SU-DHL-6 (cell line): Measurements from ENCODE around the gene ZNF80.

ENCODE experiments used
- EZH2phosphoT487 ChIP-seq: fragments of 200-600 bp; sonication (generic), shearing (Covaris generic); conservative IDR thresholded peaks from 2 replicates; pipeline ENCODE4 v1.6.1; 2018; ENCODE audit warnings: mild to moderate bottlenecking, antibody characterized with exemption, low read length, moderate library complexity, mixed read lengths
- TF ChIP-seq, protein P1 (sequence below): fragments of 200-600 bp; sonication (generic); IDR thresholded peaks from one replicate; pipeline ENCODE4 v1.5.1; 2017; ENCODE audit warnings: antibody characterized with exemption, mild to moderate bottlenecking, low read length, moderate library complexity; ENCODE audit not compliant: insufficient read depth, poor library complexity, severe bottlenecking

DNA sequence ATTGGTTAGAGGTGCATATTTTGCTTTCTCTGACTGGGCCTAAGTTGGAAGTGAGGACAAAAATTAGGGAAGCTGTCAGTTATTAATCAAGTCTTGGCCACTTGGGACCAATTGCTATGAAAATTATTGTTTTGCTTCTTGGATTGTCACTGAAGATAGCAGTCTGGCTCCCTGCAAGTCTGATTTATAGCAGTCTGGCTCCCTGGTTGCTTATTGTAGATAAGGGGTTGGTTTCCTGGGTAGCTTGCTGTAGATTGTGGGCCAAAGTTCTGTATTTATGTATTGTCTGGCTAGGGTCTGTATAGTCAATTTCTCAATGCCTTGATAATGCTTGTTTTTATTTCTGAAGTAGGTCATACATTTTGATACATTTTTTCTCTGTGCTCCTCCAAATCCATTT lies 45.2 kb downstream of the ZNF80 start:
- TF ChIP-seq, protein P1, sequence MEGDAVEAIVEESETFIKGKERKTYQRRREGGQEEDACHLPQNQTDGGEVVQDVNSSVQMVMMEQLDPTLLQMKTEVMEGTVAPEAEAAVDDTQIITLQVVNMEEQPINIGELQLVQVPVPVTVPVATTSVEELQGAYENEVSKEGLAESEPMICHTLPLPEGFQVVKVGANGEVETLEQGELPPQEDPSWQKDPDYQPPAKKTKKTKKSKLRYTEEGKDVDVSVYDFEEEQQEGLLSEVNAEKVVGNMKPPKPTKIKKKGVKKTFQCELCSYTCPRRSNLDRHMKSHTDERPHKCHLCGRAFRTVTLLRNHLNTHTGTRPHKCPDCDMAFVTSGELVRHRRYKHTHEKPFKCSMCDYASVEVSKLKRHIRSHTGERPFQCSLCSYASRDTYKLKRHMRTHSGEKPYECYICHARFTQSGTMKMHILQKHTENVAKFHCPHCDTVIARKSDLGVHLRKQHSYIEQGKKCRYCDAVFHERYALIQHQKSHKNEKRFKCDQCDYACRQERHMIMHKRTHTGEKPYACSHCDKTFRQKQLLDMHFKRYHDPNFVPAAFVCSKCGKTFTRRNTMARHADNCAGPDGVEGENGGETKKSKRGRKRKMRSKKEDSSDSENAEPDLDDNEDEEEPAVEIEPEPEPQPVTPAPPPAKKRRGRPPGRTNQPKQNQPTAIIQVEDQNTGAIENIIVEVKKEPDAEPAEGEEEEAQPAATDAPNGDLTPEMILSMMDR, result no peak
- TF ChIP-seq EZH2phosphoT487, result no peak
